Panc1 (cell line): ENCODE measurements around the gene CCDC192. TPM values are rescaled to one million over a fixed set of nuclear protein-coding genes. Genes with fewer than 3 reads are reported as not detected.

ENCODE experiments used
- ATAC-seq: fragments of 200-7000 bp; cut with Tn5 transposase; 2 replicates; pipeline ENCODE4 v1.9.1; 2020; ENCODE audit warnings: mild to moderate bottlenecking, moderate library complexity
- BruUV-seq: library from RNA; stranded (reverse); fragments of 400-500 nt; replicated peaks from 2 replicates; lab custom pipeline; 2021; lab: Mats Ljungman, UMichigan
- CTCF ChIA-PET: fragments of 300-600 bp; sonication (Branson Sonifier 250); formaldehyde crosslinking; loops from one replicate; lab custom pipeline; 2022; ENCODE audit warnings: antibody characterized with exemption; lab: Charles Lee
- POLR2A ChIA-PET: fragments of 300-600 bp; sonication (Branson Sonifier 250); formaldehyde crosslinking; loops from one replicate; lab custom pipeline; 2022; ENCODE audit warnings: antibody characterized with exemption; lab: Charles Lee
- DNase-seq: peaks from one replicate; pipeline ENCODE4 v3.0.0-alpha.2; 2010; ENCODE audit warnings: low read depth, low spot score
- H3K27ac ChIP-seq: 2 replicates; pipeline ENCODE4 v1.5.1; 2011; ENCODE audit warnings: mild to moderate bottlenecking, low read length, inconsistent platforms
- H3K27me3 ChIP-seq: fragments of 200-500 bp; sonication (Bioruptor generic); 2 replicates; pipeline ENCODE4 v1.6.0; 2014; ENCODE audit warnings: low read length, inconsistent platforms; ENCODE audit not compliant: control insufficient read depth, insufficient read depth
- H3K36me3 ChIP-seq: fragments of 200-500 bp; sonication (Bioruptor generic); 2 replicates; pipeline ENCODE4 v1.5.1; 2014; ENCODE audit warnings: inconsistent platforms, mild to moderate bottlenecking, low read length, moderate library complexity; ENCODE audit not compliant: control insufficient read depth, insufficient read depth
- H3K4me1 ChIP-seq: 2 replicates; pipeline ENCODE4 v1.5.1; 2011; ENCODE audit warnings: inconsistent platforms, mild to moderate bottlenecking, low read length, moderate library complexity; ENCODE audit not compliant: control insufficient read depth, insufficient read depth
- H3K4me3 ChIP-seq, 2 experiments: 2 replicates each; pipeline ENCODE4 v1.5.1; 2011 to 2012; ENCODE audit warnings: low read depth in 2 of 2, low read length in 2 of 2, mild to moderate bottlenecking in 2 of 2, inconsistent platforms in 1 of 2, moderate library complexity in 1 of 2
- H3K9me3 ChIP-seq: fragments of 200-500 bp; sonication (Bioruptor generic); 2 replicates; pipeline ENCODE4 v1.5.1; 2014; ENCODE audit warnings: low read depth, mild to moderate bottlenecking, inconsistent platforms, low read length, moderate library complexity; ENCODE audit not compliant: control insufficient read depth, insufficient read depth
- CTCF ChIP-seq: fragments of 450-650 bp; IDR thresholded peaks from 2 replicates; pipeline ENCODE4 v1.5.1; 2017; ENCODE audit warnings: mild to moderate bottlenecking
- POLR2AphosphoS5 ChIP-seq: IDR thresholded peaks from 2 replicates; pipeline ENCODE4 v1.6.1; 2012; ENCODE audit warnings: mild to moderate bottlenecking, low read depth, low read length, moderate library complexity
- REST ChIP-seq, 2 experiments: IDR thresholded peaks; 2 replicates each; pipeline ENCODE4 v1.6.1; 2011 to 2012; ENCODE audit warnings: low read depth in 2 of 2, control low read depth in 1 of 2, low read length in 1 of 2, mild to moderate bottlenecking in 1 of 2, moderate library complexity in 1 of 2; ENCODE audit not compliant: insufficient read depth in 1 of 2
- SIN3A ChIP-seq: IDR thresholded peaks from 2 replicates; pipeline ENCODE4 v1.6.1; 2012; ENCODE audit warnings: low read depth, mild to moderate bottlenecking, low read length, moderate library complexity, borderline replicate concordance; ENCODE audit not compliant: insufficient read depth
- TCF7L2 ChIP-seq: IDR thresholded peaks from 2 replicates; pipeline ENCODE4 v1.6.1; 2011; ENCODE audit warnings: mild to moderate bottlenecking, low read depth, low read length, inconsistent platforms
- in situ Hi-C: cut with HindIII; loops from 2 replicates; pipeline ENCODE4 v1.10.0; 2016; ENCODE audit warnings: low sequenced_read_pairs, low pct_unique_long_range_greater_than_20kb
- intact Hi-C: fragments of 100-400 bp; cut with micrococcal nuclease; formaldehyde crosslinking; loops from one replicate; pipeline ENCODE4 v1.10.0; 2022; ENCODE audit not compliant: unreplicated experiment
- total RNA-seq: library from RNA; stranded (reverse); gene quantifications from one replicate; pipeline ENCODE4 v1.2.1, GENCODE V29; 2021; ENCODE audit not compliant: unreplicated experiment

CCDC192 gene
- total RNA-seq, 1 experiment from 2014 or later: not detected

GRCh38 chr5:127660047-127660733 is 43.0 kb upstream of the CCDC192 start:
- no peaks in the 10 kb centered on the region for H3K9me3 ChIP-seq
- no peak overlapping the region for H3K27ac ChIP-seq
- CTCF ChIA-PET: no interaction called here
- in situ Hi-C loops (no loop called here), intact Hi-C loops (no loop called here)
- H3K36me3 ChIP-seq: no peaks in the 10 kb centered on the region
- H3K4me1 ChIP-seq: no peaks in the 10 kb centered on the region
- H3K27me3 ChIP-seq: no peaks in the 10 kb centered on the region
- H3K4me3 ChIP-seq: no peak overlapping the region
- ATAC-seq (no peak), DNase-seq (no peak)
- POLR2A ChIA-PET: no interaction called here
- no peak for TF ChIP-seq TCF7L2
- TF ChIP-seq POLR2AphosphoS5: no peak
- TF ChIP-seq CTCF: no peak
- no peak for TF ChIP-seq SIN3A
- no TSS peak for BruUV-seq

- Histone ChIP-seq H3K4me3 (no peak overlapping the region), H3K27ac (no peak overlapping the region), H3K36me3 (no peaks in the 10 kb centered on the region), H3K9me3 (no peaks in the 10 kb centered on the region), H3K27me3 (no peaks in the 10 kb centered on the region), H3K4me1 (no peaks in the 10 kb centered on the region)
- CTCF ChIA-PET: no interaction called here
- DNase-seq (no peak), ATAC-seq (no peak)
- intact Hi-C loops (no loop called here), in situ Hi-C loops (no loop called here)
- TF ChIP-seq POLR2AphosphoS5 (no peak), SIN3A (no peak), CTCF (no peak), REST (IDR thresholded peaks at IDR 0.05; ENCODE audit: insufficient read depth in 1 of 2, low read depth in 2 of 2, low read length in 1 of 2) (no peak), TCF7L2 (no peak)
- no TSS peak for BruUV-seq
- POLR2A ChIA-PET: interaction anchor here (0.7 kb wide), 1 partner anchor 8 kb away, joined by 3 read pairs; no protein-coding TSS in a partner anchor
Measured at GRCh38 chr5:127664093-127664492, 39.1 kb upstream of the CCDC192 start.
